Medulla oblongata (tissue), 1 donor: ENCODE measurements around the gene MRPL55.
"Not testable (repeated sequence)": the region's sequence is repeated elsewhere in the genome, so short reads cannot be mapped to it uniquely, and the experiment has no call there.

Experiments
- DNase-seq: peaks from one replicate; pipeline ENCODE4 v3.0.0-alpha.2; 2015; ENCODE audit errors: extremely low spot score

Gene MRPL55

GRCh38 chr1:228122921-228123441, 13.9 kb upstream of the MRPL55 start:
- DNase-seq, result no peak

- no peak for DNase-seq
These were observed 11.9 kb upstream of the MRPL55 start for GRCh38 chr1:228120857-228121489.

- no peak for DNase-seq
These were observed 11.3 kb upstream of the MRPL55 start for GRCh38 chr1:228120351-228120750.

- DNase-seq, result no peak
These were observed 8.9 kb upstream of the MRPL55 start for GRCh38 chr1:228118040-228118439.

GRCh38 chr1:228117335-228117734, 8.2 kb upstream of the MRPL55 start:
- DNase-seq, result no peak

GRCh38 chr1:228114827-228115226, 5.7 kb upstream of the MRPL55 start:
- no peak for DNase-seq

GRCh38 chr1:228112617-228113016, 3.5 kb upstream of the MRPL55 start:
- DNase-seq, result no peak

GRCh38 chr1:228112167-228112566, 3.1 kb upstream of the MRPL55 start:
- no peak for DNase-seq

GRCh38 chr1:228111315-228111714, 2.2 kb upstream of the MRPL55 start:
- DNase-seq, result not testable (repeated sequence)

GRCh38 chr1:228110556-228110955, 1.5 kb upstream of the MRPL55 start:
- DNase-seq, result no peak

GRCh38 chr1:228109962-228110488, 926 bp upstream of the MRPL55 start:
- DNase-seq, result no peak

- DNase-seq, result no peak
These were observed 392 bp downstream of the MRPL55 start for GRCh38 chr1:228108742-228109072.

- no peak for DNase-seq
These were observed 926 bp downstream of the MRPL55 start for GRCh38 chr1:228108055-228108690.

GRCh38 chr1:228107636-228108035, 1.5 kb downstream of the MRPL55 start:
- DNase-seq, result no peak

GRCh38 chr1:228106800-228107054, 2.4 kb downstream of the MRPL55 start:
- DNase-seq, result no peak

- no peak for DNase-seq
These were observed 2.9 kb downstream of the MRPL55 start for GRCh38 chr1:228105996-228106799.

- DNase-seq, result no peak
These were observed 3.7 kb downstream of the MRPL55 start for GRCh38 chr1:228105270-228105995.

- no peak for DNase-seq
These were observed 4.4 kb downstream of the MRPL55 start for GRCh38 chr1:228104526-228105269.

GRCh38 chr1:228102791-228103620, 6.1 kb downstream of the MRPL55 start, which contains the start of gene C1orf35:
Gene C1orf35 (minus strand): TSS chr1:228103325. CDS start chr1:228103227, 98 bp downstream.
- peak; percentile 92 for DNase-seq
